ENCODE results near the gene CDC20B. TPM values are rescaled to one million over a fixed set of nuclear protein-coding genes. Genes with fewer than 3 reads are reported as not detected.

Gene CDC20B
- total RNA-seq, 4 donors from 2014 or later, result not detected

GRCh38 chr5:55149308-55149795 is 23.6 kb downstream of the CDC20B start:
- DNase-seq, result no peak
- H3K9me3 ChIP-seq, result no peaks in the 10 kb centered on the region
- TF ChIP-seq POLR2A (IDR thresholded peaks at IDR 0.05), result no peak
- TF ChIP-seq, protein P1, sequence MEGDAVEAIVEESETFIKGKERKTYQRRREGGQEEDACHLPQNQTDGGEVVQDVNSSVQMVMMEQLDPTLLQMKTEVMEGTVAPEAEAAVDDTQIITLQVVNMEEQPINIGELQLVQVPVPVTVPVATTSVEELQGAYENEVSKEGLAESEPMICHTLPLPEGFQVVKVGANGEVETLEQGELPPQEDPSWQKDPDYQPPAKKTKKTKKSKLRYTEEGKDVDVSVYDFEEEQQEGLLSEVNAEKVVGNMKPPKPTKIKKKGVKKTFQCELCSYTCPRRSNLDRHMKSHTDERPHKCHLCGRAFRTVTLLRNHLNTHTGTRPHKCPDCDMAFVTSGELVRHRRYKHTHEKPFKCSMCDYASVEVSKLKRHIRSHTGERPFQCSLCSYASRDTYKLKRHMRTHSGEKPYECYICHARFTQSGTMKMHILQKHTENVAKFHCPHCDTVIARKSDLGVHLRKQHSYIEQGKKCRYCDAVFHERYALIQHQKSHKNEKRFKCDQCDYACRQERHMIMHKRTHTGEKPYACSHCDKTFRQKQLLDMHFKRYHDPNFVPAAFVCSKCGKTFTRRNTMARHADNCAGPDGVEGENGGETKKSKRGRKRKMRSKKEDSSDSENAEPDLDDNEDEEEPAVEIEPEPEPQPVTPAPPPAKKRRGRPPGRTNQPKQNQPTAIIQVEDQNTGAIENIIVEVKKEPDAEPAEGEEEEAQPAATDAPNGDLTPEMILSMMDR (IDR thresholded peaks at IDR 0.05), result no peak
- H3K4me3 ChIP-seq, result no peak overlapping the region
- peaks cover 0 to 36% (median 8%) of the 10 kb centered on the region in 3 donors for H3K4me1 ChIP-seq
- H3K27ac ChIP-seq, result no peak overlapping the region
- 41 to 54% methylated on average over 2 of the region's 2 CpGs for WGBS, 2 donors
- intact Hi-C loops (cut with DNase I), result loop anchor here (10.0 kb wide), 1 partner anchor 635 kb away; the partner anchor contains the start of gene SNX18
- H3K27me3 ChIP-seq, result peaks cover 0 to 55% (median 2%) of the 10 kb centered on the region in 4 donors
- no peaks in the 10 kb centered on the region for H3K36me3 ChIP-seq

DNA sequence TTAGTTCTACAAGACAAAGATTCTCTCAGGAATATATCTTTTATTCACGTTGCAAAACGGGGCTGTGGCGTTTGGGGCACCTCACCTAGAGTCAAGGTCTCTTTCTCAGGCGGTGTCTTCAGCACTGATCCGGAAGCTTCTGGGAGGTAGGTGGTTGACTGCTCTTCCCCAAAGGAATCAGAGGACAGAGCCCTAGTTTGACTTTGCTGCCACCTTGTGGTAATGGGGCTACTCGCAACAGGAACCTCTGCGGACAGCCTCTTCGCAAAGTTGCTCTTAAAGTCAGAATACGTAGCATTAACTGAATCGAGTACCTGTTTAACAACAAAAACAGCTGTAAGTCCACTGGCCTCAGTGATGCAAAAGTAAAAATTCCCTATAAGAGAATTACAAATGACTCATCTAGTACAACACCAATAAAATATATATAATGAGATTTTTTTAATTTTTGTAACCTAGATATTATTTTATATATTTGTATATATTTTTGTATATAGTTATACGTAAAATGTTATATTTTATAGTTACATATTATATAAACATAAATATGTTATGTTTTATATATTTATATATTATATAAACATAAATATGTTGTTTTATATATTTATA is 26.3 kb downstream of the CDC20B start:
- intact Hi-C loops (cut with DNase I), result loop anchor here (10.0 kb wide), 1 partner anchor 632 kb away; the partner anchor contains the start of gene SNX18
- peaks cover 0 to 57% (median 2%) of the 10 kb centered on the region in 4 donors for H3K27me3 ChIP-seq
- H3K4me1 ChIP-seq, result peaks cover 0 to 19% (median 2%) of the 10 kb centered on the region in 3 donors
- no peaks in the 10 kb centered on the region for H3K36me3 ChIP-seq
- no peaks in the 10 kb centered on the region for H3K9me3 ChIP-seq
- no peak overlapping the region for H3K27ac ChIP-seq
- TF ChIP-seq POLR2A (IDR thresholded peaks at IDR 0.05), result no peak
- TF ChIP-seq, protein P1 (IDR thresholded peaks at IDR 0.05), result peak; percentile 78 to 92 (median 87)
- 6 to 12% methylated on average over 6 to 11 of the region's 11 CpGs for WGBS, 2 donors
- no peak overlapping the region for H3K4me3 ChIP-seq
- no peak for DNase-seq

DNA sequence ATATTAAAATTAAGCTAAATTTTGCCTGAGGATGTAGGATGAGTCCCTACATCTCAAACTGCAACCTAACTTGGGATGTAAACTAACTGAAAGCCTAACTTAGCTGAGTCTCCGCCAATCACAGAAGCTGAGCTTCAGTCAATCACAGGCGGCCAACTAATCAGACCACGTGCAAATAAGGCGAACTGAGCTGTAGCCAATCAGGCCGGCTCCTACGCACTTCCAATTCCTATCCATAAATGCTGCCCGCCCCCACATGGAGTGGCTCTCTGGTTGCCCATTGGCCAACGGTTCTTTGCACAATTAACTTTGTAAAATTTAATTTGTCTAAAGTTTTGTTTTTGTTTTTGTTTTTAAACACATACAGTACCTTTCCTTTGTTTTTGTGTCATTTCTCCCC is 26.9 kb downstream of the CDC20B start:
- H3K9me3 ChIP-seq, result no peaks in the 10 kb centered on the region
- H3K36me3 ChIP-seq, result no peaks in the 10 kb centered on the region
- H3K27ac ChIP-seq, result no peak overlapping the region
- intact Hi-C loops (cut with DNase I), result loop anchor here (10.0 kb wide), 1 partner anchor 631 kb away; the partner anchor contains the start of gene SNX18
- peaks cover 0 to 56% (median 2%) of the 10 kb centered on the region in 4 donors for H3K27me3 ChIP-seq
- H3K4me3 ChIP-seq, result no peak overlapping the region
- TF ChIP-seq, protein P1 (IDR thresholded peaks at IDR 0.05), result no peak
- TF ChIP-seq POLR2A (IDR thresholded peaks at IDR 0.05), result no peak
- H3K4me1 ChIP-seq, result peaks cover 0 to 18% (median 0%) of the 10 kb centered on the region in 3 donors
- DNase-seq, result no peak
- WGBS, 2 donors, result 79 to 80% methylated on average over 8 of the region's 8 CpGs

DNA sequence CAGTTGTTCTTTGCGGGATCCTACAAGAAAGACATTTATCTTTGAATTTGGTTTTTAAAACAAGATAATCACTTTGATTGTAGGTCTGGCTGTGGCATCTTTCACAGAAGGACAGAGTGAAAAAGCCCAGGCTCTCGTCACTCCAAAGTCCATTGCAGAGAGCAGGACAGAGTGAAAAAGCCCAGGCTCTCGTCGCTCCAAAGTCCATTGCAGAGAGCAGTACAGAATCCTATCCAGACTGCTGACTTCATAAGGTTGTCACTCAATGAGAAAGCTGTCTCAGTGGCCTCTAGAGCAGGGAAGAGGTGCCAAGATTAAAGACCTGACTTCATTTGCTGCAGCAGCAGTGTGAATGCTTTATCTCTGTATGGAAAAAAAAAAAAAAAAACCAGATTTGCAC is 29.4 kb downstream of the CDC20B start:
- no peak for DNase-seq
- Histone ChIP-seq H3K9me3 (no peaks in the 10 kb centered on the region), H3K4me1 (peaks cover 0 to 6% (median 0%) of the 10 kb centered on the region in 3 donors), H3K36me3 (no peaks in the 10 kb centered on the region), H3K27ac (no peak overlapping the region), H3K4me3 (no peak overlapping the region), H3K27me3 (peaks cover 0 to 49% (median 2%) of the 10 kb centered on the region in 4 donors)
- intact Hi-C loops (cut with DNase I), result loop anchor here (10.0 kb wide), 1 partner anchor 629 kb away; the partner anchor contains the start of gene SNX18
- TF ChIP-seq POLR2A (IDR thresholded peaks at IDR 0.05), result no peak
- TF ChIP-seq, protein P1 (IDR thresholded peaks at IDR 0.05), result no peak
- WGBS, 2 donors, result 59 to 62% methylated on average over 4 of the region's 4 CpGs
